Muscle of leg (tissue), 11 donors: ENCODE measurements around the gene PRSS22. TPM values are rescaled to one million over a fixed set of nuclear protein-coding genes. Genes with fewer than 3 reads are reported as not detected.

Source experiments
- DNase-seq: peaks from one replicate; pipeline ENCODE4 v3.0.0; 2013
- H3K27ac ChIP-seq: one replicate; pipeline ENCODE4 v1.5.1; 2013; ENCODE audit warnings: mild to moderate bottlenecking, low read length, control low read depth
- H3K27me3 ChIP-seq: one replicate; pipeline ENCODE4 v1.6.1; 2013; ENCODE audit warnings: low read length; ENCODE audit not compliant: control insufficient read depth, insufficient read depth
- H3K36me3 ChIP-seq: one replicate; pipeline ENCODE4 v1.6.1; 2013; ENCODE audit warnings: low read length; ENCODE audit not compliant: control insufficient read depth, insufficient read depth
- H3K4me1 ChIP-seq: one replicate; pipeline ENCODE4 v1.6.1; 2013; ENCODE audit warnings: low read length; ENCODE audit not compliant: control insufficient read depth, insufficient read depth
- H3K4me3 ChIP-seq: one replicate; pipeline ENCODE4 v1.5.1; 2013; ENCODE audit warnings: low read length, control low read depth
- H3K9me3 ChIP-seq: replicated peaks from 2 replicates; pipeline ENCODE4 v1.6.1; 2013; ENCODE audit warnings: low read depth, low read length; ENCODE audit not compliant: control insufficient read depth
- WGBS: methylation state at CpG from one replicate; pipeline ENCODE4 v1.1.5; 2013; ENCODE audit warnings: missing lambda C conversion rate; ENCODE audit not compliant: insufficient coverage; 5-methylcytosine and 5-hydroxymethylcytosine counted together
- polyA plus RNA-seq, 8 donors: library from polyadenylated mRNA; unstranded; fragments of 120-200 nt; gene quantifications; one replicate each; pipeline versions ENCODE4 v1.2.1 to v1.2.3, GENCODE V29; 2013; ENCODE audit warnings: inconsistent platforms in 1 of 8, low replicate concordance in 1 of 8; ENCODE audit not compliant: insufficient read length in 8 of 8, insufficient read depth in 1 of 8
- total RNA-seq: library from RNA; stranded (reverse); fragments of 120-200 nt; gene quantifications from one replicate; pipeline ENCODE4 v1.2.4, GENCODE V29; 2013

Gene PRSS22
- total and polyA plus RNA-seq, 9 donors, result 0.94 TPM; not detected in 7

- H3K27me3 ChIP-seq, result peaks cover 14% of the 10 kb centered on the region
- DNase-seq, result no peak
- H3K9me3 ChIP-seq, result no peaks in the 10 kb centered on the region
- no peaks in the 10 kb centered on the region for H3K36me3 ChIP-seq
- peaks cover 4% of the 10 kb centered on the region for H3K4me1 ChIP-seq
- no peak overlapping the region for H3K27ac ChIP-seq
- no peak overlapping the region for H3K4me3 ChIP-seq
- 91% methylated on average over 8 of the region's 8 CpGs for WGBS
These were observed 29.5 kb downstream of the PRSS22 start for GRCh38 chr16:2828521-2828840.

GRCh38 chr16:2827831-2828520 is 30.0 kb downstream of the PRSS22 start:
- H3K27me3 ChIP-seq, result peaks cover 13% of the 10 kb centered on the region
- H3K9me3 ChIP-seq, result no peaks in the 10 kb centered on the region
- no peaks in the 10 kb centered on the region for H3K36me3 ChIP-seq
- H3K4me3 ChIP-seq, result no peak overlapping the region
- peaks cover 4% of the 10 kb centered on the region for H3K4me1 ChIP-seq
- WGBS, result 67% methylated on average over 13 of the region's 14 CpGs
- H3K27ac ChIP-seq, result no peak overlapping the region
- DNase-seq, result no peak

- H3K4me3 ChIP-seq, result no peak overlapping the region
- peaks cover 4% of the 10 kb centered on the region for H3K4me1 ChIP-seq
- 73% methylated on average over 13 of the region's 15 CpGs for WGBS
- no peak for DNase-seq
- H3K27me3 ChIP-seq, result peaks cover 7% of the 10 kb centered on the region
- H3K27ac ChIP-seq, result no peak overlapping the region
- no peaks in the 10 kb centered on the region for H3K9me3 ChIP-seq
- no peaks in the 10 kb centered on the region for H3K36me3 ChIP-seq
These were observed 30.6 kb downstream of the PRSS22 start for GRCh38 chr16:2827374-2827791.

- no peak overlapping the region for H3K4me3 ChIP-seq
- H3K27me3 ChIP-seq, result peaks cover 7% of the 10 kb centered on the region
- no peak for DNase-seq
- 67% methylated on average over 19 of the region's 19 CpGs for WGBS
- H3K9me3 ChIP-seq, result no peaks in the 10 kb centered on the region
- no peaks in the 10 kb centered on the region for H3K36me3 ChIP-seq
- H3K4me1 ChIP-seq, result peaks cover 4% of the 10 kb centered on the region
- H3K27ac ChIP-seq, result no peak overlapping the region
These were observed 31.2 kb downstream of the PRSS22 start for GRCh38 chr16:2826591-2827373.

- no peaks in the 10 kb centered on the region for H3K9me3 ChIP-seq
- peaks cover 13% of the 10 kb centered on the region for H3K27me3 ChIP-seq
- WGBS, result 47% methylated on average over 4 of the region's 11 CpGs
- H3K27ac ChIP-seq, result no peak overlapping the region
- peaks cover 4% of the 10 kb centered on the region for H3K4me1 ChIP-seq
- H3K36me3 ChIP-seq, result no peaks in the 10 kb centered on the region
- DNase-seq, result no peak
- H3K4me3 ChIP-seq, result no peak overlapping the region
These were observed 32.1 kb downstream of the PRSS22 start for GRCh38 chr16:2825906-2826305.

GRCh38 chr16:2825049-2825742 is 32.8 kb downstream of the PRSS22 start:
- H3K27me3 ChIP-seq, result peaks cover 14% of the 10 kb centered on the region

GRCh38 chr16:2824626-2825025 is 33.3 kb downstream of the PRSS22 start:
- Histone ChIP-seq H3K9me3 (no peaks in the 10 kb centered on the region), H3K27ac (no peak overlapping the region), H3K27me3 (peaks cover 19% of the 10 kb centered on the region), H3K4me1 (no peaks in the 10 kb centered on the region), H3K4me3 (no peak overlapping the region), H3K36me3 (no peaks in the 10 kb centered on the region)
- no peak for DNase-seq
- WGBS, result 72% methylated on average over 8 of the region's 10 CpGs

More at GRCh38 chr16:2825049-2825742, 32.8 kb downstream of the PRSS22 start:
- no peak for DNase-seq
- H3K36me3 ChIP-seq, result no peaks in the 10 kb centered on the region
- no peak overlapping the region for H3K27ac ChIP-seq
- WGBS, result 84% methylated on average over 14 of the region's 26 CpGs
- peaks cover 3% of the 10 kb centered on the region for H3K4me1 ChIP-seq
- no peak overlapping the region for H3K4me3 ChIP-seq
- no peaks in the 10 kb centered on the region for H3K9me3 ChIP-seq

- WGBS, result 30% methylated on average over 2 of the region's 4 CpGs
- Histone ChIP-seq H3K4me3 (no peak overlapping the region), H3K9me3 (no peaks in the 10 kb centered on the region), H3K27me3 (peaks cover 19% of the 10 kb centered on the region), H3K4me1 (no peaks in the 10 kb centered on the region), H3K27ac (no peak overlapping the region), H3K36me3 (no peaks in the 10 kb centered on the region)
- DNase-seq, result no peak
These were observed 35.5 kb downstream of the PRSS22 start for GRCh38 chr16:2822496-2822895.

- 73% methylated on average over 4 of the region's 8 CpGs for WGBS
- no peak for DNase-seq
- Histone ChIP-seq H3K36me3 (no peaks in the 10 kb centered on the region), H3K27me3 (peaks cover 19% of the 10 kb centered on the region), H3K4me1 (no peaks in the 10 kb centered on the region), H3K27ac (no peak overlapping the region), H3K4me3 (no peak overlapping the region), H3K9me3 (no peaks in the 10 kb centered on the region)
These were observed 35.8 kb downstream of the PRSS22 start for GRCh38 chr16:2822158-2822495.

GRCh38 chr16:2821487-2822157 is 36.3 kb downstream of the PRSS22 start:
- Histone ChIP-seq H3K4me1 (no peaks in the 10 kb centered on the region), H3K27me3 (peaks cover 19% of the 10 kb centered on the region), H3K27ac (no peak overlapping the region), H3K9me3 (no peaks in the 10 kb centered on the region), H3K4me3 (no peak overlapping the region), H3K36me3 (no peaks in the 10 kb centered on the region)
- DNase-seq, result no peak
- 56% methylated on average over 3 of the region's 9 CpGs for WGBS
